WTC11 (cell line): ENCODE measurements around the gene CCDC170. TPM values are rescaled to one million over a fixed set of nuclear protein-coding genes. Genes with fewer than 3 reads are reported as not detected.

ENCODE experiments used
- ATAC-seq: fragments of 200-7000 bp; cut with Tn5 transposase; 2 replicates; pipeline ENCODE4 v1.10.0; 2021; ENCODE audit warnings: mild to moderate bottlenecking, moderate library complexity
- CTCF ChIA-PET: fragments of 300-600 bp; sonication (Branson Sonifier 250); formaldehyde crosslinking; loops from one replicate; lab custom pipeline; 2021; ENCODE audit warnings: antibody characterized with exemption; lab: Charles Lee
- POLR2A ChIA-PET: fragments of 350-600 bp; sonication (Branson Sonifier 250); formaldehyde crosslinking; loops from one replicate; lab custom pipeline; 2021; ENCODE audit warnings: antibody characterized with exemption; lab: Charles Lee
- DNase-seq: peaks from one replicate; pipeline ENCODE4 v3.0.0; 2021; ENCODE audit warnings: low spot score
- H3K27ac Mint-ChIP-seq: 2 replicates; pipeline ENCODE4 v1.8.0; 2021; ENCODE audit warnings: mixed read lengths
- H3K27me3 Mint-ChIP-seq: 2 replicates; pipeline ENCODE4 v1.8.0; 2021; ENCODE audit warnings: low read depth, mild to moderate bottlenecking, moderate library complexity, mixed read lengths
- H3K36me3 Mint-ChIP-seq: 2 replicates; pipeline ENCODE4 v1.8.0; 2021; ENCODE audit warnings: mixed read lengths
- H3K4me1 Mint-ChIP-seq: 2 replicates; pipeline ENCODE4 v1.8.0; 2022; ENCODE audit warnings: mixed read lengths
- H3K4me3 Mint-ChIP-seq: 2 replicates; pipeline ENCODE4 v1.8.0; 2021; ENCODE audit warnings: mild to moderate bottlenecking, moderate library complexity, mixed read lengths
- H3K9me3 Mint-ChIP-seq: 2 replicates; pipeline ENCODE4 v1.8.0; 2021; ENCODE audit warnings: mixed read lengths
- ARID4B ChIP-seq: sonication (generic); formaldehyde crosslinking; IDR thresholded peaks from 2 replicates; pipeline ENCODE4 v1.8.0; 2023; ENCODE audit warnings: missing genetic modification reagents, mild to moderate bottlenecking, borderline replicate concordance
- ATF3 ChIP-seq: sonication (generic); formaldehyde crosslinking; conservative IDR thresholded peaks from 2 replicates; pipeline ENCODE4 v1.8.1; 2022; ENCODE audit warnings: mild to moderate bottlenecking, missing genetic modification reagents
- CREM ChIP-seq: sonication (generic); formaldehyde crosslinking; IDR thresholded peaks from 2 replicates; pipeline ENCODE4 v1.8.1; 2022; ENCODE audit warnings: mild to moderate bottlenecking, missing genetic modification reagents, moderate library complexity
- NR2C2 ChIP-seq: sonication (generic); formaldehyde crosslinking; IDR thresholded peaks from 2 replicates; pipeline ENCODE4 v1.8.0; 2022; ENCODE audit warnings: mild to moderate bottlenecking, missing genetic modification reagents
- SMAD3 ChIP-seq: sonication (generic); formaldehyde crosslinking; IDR thresholded peaks from 2 replicates; pipeline ENCODE4 v1.8.0; 2022; ENCODE audit warnings: missing genetic modification reagents, mild to moderate bottlenecking, borderline replicate concordance
- TCF7 ChIP-seq: sonication (generic); formaldehyde crosslinking; IDR thresholded peaks from 2 replicates; pipeline ENCODE4 v1.8.0; 2022; ENCODE audit warnings: mild to moderate bottlenecking, low read depth, missing genetic modification reagents, moderate library complexity
- TEAD1 ChIP-seq: sonication (generic); formaldehyde crosslinking; IDR thresholded peaks from 2 replicates; pipeline ENCODE4 v1.8.0; 2022; ENCODE audit warnings: mild to moderate bottlenecking, missing genetic modification reagents
- ZNF232 ChIP-seq: sonication (generic); formaldehyde crosslinking; IDR thresholded peaks from 2 replicates; pipeline ENCODE4 v1.8.0; 2022; ENCODE audit warnings: mild to moderate bottlenecking, missing genetic modification reagents
- ZSCAN18 ChIP-seq: fragments of 250-450 bp; sonication (Bioruptor Pico); IDR thresholded peaks from 2 replicates; pipeline ENCODE4 v2.1.2; 2022; ENCODE audit warnings: mild to moderate bottlenecking, moderate library complexity
- total RNA-seq: library from RNA; stranded (reverse); gene quantifications from 3 replicates; pipeline ENCODE4 v1.2.3, GENCODE V29; 2021
- TF ChIP-seq, protein P1 (sequence below): sonication (generic); formaldehyde crosslinking; IDR thresholded peaks from 2 replicates; pipeline ENCODE4 v1.8.1; 2023; ENCODE audit warnings: mild to moderate bottlenecking, missing genetic modification reagents
- TF ChIP-seq, protein P2 (sequence below): fragments of 200-600 bp; IDR thresholded peaks from 2 replicates; pipeline ENCODE4 v1.8.0; 2022; ENCODE audit warnings: antibody characterized with exemption
- TF ChIP-seq, protein P3 (sequence below): sonication (generic); formaldehyde crosslinking; IDR thresholded peaks from 2 replicates; pipeline ENCODE4 v1.8.1; 2023; ENCODE audit warnings: mild to moderate bottlenecking, missing genetic modification reagents, borderline replicate concordance

The CCDC170 gene
- total RNA-seq, 1 experiment from 2014 or later = 0.26 TPM

- Mint-ChIP-seq H3K4me3 (no peak overlapping the region), H3K27me3 (peaks cover 3% of the 10 kb centered on the region; the same call in 1 of the 2 replicates), H3K27ac (no peak overlapping the region), H3K36me3 (peaks cover 16% of the 10 kb centered on the region)
- DNase-seq = no peak
- POLR2A ChIA-PET = no interaction called here
- TF ChIP-seq ZSCAN18 (CRISPR knock-in tag) = no peak
- no peak for TF ChIP-seq SMAD3 (CRISPR knock-in tag)
- TF ChIP-seq ZNF232 (CRISPR knock-in tag) = no peak
- no peak for TF ChIP-seq ATF3
- no peak for TF ChIP-seq ARID4B (CRISPR knock-in tag)
- TF ChIP-seq, protein P1, sequence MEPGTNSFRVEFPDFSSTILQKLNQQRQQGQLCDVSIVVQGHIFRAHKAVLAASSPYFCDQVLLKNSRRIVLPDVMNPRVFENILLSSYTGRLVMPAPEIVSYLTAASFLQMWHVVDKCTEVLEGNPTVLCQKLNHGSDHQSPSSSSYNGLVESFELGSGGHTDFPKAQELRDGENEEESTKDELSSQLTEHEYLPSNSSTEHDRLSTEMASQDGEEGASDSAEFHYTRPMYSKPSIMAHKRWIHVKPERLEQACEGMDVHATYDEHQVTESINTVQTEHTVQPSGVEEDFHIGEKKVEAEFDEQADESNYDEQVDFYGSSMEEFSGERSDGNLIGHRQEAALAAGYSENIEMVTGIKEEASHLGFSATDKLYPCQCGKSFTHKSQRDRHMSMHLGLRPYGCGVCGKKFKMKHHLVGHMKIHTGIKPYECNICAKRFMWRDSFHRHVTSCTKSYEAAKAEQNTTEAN = no peak
- TF ChIP-seq, protein P2, sequence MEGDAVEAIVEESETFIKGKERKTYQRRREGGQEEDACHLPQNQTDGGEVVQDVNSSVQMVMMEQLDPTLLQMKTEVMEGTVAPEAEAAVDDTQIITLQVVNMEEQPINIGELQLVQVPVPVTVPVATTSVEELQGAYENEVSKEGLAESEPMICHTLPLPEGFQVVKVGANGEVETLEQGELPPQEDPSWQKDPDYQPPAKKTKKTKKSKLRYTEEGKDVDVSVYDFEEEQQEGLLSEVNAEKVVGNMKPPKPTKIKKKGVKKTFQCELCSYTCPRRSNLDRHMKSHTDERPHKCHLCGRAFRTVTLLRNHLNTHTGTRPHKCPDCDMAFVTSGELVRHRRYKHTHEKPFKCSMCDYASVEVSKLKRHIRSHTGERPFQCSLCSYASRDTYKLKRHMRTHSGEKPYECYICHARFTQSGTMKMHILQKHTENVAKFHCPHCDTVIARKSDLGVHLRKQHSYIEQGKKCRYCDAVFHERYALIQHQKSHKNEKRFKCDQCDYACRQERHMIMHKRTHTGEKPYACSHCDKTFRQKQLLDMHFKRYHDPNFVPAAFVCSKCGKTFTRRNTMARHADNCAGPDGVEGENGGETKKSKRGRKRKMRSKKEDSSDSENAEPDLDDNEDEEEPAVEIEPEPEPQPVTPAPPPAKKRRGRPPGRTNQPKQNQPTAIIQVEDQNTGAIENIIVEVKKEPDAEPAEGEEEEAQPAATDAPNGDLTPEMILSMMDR = no peak
- no peak for TF ChIP-seq CREM
- no peak for TF ChIP-seq TCF7 (CRISPR knock-in tag)
- TF ChIP-seq, protein P3, sequence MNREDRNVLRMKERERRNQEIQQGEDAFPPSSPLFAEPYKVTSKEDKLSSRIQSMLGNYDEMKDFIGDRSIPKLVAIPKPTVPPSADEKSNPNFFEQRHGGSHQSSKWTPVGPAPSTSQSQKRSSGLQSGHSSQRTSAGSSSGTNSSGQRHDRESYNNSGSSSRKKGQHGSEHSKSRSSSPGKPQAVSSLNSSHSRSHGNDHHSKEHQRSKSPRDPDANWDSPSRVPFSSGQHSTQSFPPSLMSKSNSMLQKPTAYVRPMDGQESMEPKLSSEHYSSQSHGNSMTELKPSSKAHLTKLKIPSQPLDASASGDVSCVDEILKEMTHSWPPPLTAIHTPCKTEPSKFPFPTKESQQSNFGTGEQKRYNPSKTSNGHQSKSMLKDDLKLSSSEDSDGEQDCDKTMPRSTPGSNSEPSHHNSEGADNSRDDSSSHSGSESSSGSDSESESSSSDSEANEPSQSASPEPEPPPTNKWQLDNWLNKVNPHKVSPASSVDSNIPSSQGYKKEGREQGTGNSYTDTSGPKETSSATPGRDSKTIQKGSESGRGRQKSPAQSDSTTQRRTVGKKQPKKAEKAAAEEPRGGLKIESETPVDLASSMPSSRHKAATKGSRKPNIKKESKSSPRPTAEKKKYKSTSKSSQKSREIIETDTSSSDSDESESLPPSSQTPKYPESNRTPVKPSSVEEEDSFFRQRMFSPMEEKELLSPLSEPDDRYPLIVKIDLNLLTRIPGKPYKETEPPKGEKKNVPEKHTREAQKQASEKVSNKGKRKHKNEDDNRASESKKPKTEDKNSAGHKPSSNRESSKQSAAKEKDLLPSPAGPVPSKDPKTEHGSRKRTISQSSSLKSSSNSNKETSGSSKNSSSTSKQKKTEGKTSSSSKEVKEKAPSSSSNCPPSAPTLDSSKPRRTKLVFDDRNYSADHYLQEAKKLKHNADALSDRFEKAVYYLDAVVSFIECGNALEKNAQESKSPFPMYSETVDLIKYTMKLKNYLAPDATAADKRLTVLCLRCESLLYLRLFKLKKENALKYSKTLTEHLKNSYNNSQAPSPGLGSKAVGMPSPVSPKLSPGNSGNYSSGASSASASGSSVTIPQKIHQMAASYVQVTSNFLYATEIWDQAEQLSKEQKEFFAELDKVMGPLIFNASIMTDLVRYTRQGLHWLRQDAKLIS (CRISPR knock-in tag) = no peak
- TF ChIP-seq TEAD1 (CRISPR knock-in tag) = no peak
- no peak for TF ChIP-seq NR2C2 (CRISPR knock-in tag)
- TF ChIP-seq, all 79 proteins: peak for 0
- Mint-ChIP-seq H3K4me1 (no peaks in the 10 kb centered on the region), H3K9me3 (peaks cover 24% of the 10 kb centered on the region)
- CTCF ChIA-PET = no interaction called here
- ATAC-seq = no peak
Observed at GRCh38 chr6:151535476-151536187, 41.8 kb downstream of the CCDC170 start.
